IPS-18c (cell line): ENCODE measurements around the gene ITGB2.

Source experiments
- H3K4me3 ChIP-seq: 2 replicates; pipeline ENCODE4 v1.7.0; 2013; ENCODE audit warnings: low read depth, mild to moderate bottlenecking, low read length, moderate library complexity; ENCODE audit not compliant: insufficient read depth
- H3K9me3 ChIP-seq: one replicate; pipeline ENCODE4 v1.6.1; 2013; ENCODE audit warnings: mild to moderate bottlenecking, low read length, moderate library complexity; ENCODE audit not compliant: control insufficient read depth, insufficient read depth

Gene ITGB2

DNA sequence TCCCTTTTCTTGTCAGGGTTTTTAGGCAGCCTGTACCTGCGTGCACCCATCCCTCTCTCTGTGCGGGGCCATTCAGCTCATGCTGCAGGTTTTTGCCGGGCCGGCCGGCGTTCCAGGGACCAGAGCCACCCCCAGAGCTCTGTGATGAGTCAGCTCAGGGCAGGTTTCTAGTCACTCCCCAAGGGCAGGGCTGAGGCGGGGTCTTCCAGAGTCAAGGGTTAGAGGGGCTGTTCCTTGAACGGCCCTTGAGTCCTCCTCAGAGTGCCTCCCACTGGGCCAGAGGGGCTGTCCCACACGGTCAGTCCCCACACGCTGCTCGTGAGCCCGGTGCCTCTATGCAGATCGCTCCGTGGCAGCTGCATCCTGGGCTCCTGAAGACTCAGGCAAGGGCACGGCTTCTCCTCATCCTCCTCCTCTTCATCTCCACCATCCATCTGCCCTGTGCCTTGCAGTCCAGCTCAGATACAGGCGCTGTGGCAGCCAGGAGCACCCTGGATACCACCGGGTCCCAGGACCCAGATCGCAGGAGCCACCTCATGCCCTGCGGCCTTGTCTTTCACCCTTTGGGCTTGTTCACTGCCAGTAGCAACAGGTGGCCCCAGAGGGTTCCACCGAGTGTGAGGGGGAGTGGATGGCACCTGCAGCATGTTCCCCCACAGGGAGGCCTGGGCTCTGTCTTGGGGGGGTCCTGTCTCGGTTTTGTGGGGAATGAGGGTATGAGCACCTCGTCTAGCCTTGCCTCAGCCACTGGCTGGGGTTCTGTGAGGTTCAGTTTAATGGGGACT is 36.5 kb upstream of the ITGB2 start:
- Histone ChIP-seq H3K4me3 (no peak overlapping the region), H3K9me3 (peaks cover 2% of the 10 kb centered on the region)

DNA sequence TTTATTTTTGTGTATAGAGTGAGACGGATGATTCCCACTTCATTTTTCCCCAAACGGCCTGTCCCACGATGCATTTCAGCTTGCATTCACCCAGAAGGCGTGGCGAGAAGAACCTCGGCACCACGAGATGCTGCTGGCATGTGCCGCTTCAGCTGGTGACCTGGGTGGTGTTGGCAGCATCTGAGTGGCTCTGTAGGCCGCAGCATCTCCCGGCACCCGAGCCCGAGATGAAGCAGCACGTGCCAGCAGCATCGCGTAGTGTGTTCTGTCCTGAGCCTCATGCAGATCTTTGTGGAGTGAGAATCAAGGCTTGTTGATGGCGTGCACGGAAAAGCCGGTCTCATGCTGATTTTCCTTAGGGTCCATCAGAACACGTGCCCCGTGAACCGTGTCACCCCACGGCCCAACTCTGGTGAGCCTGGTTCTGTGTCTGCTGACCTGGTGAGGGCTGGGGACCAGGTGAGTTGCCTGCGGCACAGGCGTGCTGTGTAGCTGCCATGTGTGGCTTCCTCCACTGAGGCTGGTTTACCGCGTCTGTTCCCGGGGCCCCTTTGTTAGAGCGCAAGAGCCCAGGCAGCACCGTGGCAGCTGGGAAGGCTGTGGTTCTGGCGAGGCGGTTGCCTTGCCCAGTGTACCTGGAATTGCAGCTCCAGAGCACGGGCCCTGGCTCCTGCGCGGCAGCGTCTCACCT is 35.8 kb upstream of the ITGB2 start:
- no peak overlapping the region for H3K4me3 ChIP-seq
- H3K9me3 ChIP-seq = peaks cover 2% of the 10 kb centered on the region

DNA sequence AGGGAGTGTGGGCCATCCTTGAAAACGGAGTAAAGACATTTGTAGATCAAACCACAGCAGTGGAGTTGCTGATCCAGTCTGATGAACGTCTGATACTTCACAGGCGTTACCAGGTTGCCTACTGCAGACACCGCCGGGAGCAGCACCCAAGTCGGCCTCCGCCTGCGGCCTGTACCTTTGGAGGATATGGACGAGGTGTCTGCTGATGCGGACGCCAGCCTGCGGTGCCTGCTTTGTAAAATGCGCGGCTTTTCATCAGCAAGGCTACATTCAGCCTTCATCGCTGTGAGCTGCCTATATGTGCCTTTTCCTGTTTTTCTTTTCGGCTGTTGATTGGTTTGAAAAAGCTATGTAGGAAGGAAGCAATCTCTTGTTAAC is 35.1 kb upstream of the ITGB2 start:
- Histone ChIP-seq H3K4me3 (no peak overlapping the region), H3K9me3 (peaks cover 2% of the 10 kb centered on the region)

DNA sequence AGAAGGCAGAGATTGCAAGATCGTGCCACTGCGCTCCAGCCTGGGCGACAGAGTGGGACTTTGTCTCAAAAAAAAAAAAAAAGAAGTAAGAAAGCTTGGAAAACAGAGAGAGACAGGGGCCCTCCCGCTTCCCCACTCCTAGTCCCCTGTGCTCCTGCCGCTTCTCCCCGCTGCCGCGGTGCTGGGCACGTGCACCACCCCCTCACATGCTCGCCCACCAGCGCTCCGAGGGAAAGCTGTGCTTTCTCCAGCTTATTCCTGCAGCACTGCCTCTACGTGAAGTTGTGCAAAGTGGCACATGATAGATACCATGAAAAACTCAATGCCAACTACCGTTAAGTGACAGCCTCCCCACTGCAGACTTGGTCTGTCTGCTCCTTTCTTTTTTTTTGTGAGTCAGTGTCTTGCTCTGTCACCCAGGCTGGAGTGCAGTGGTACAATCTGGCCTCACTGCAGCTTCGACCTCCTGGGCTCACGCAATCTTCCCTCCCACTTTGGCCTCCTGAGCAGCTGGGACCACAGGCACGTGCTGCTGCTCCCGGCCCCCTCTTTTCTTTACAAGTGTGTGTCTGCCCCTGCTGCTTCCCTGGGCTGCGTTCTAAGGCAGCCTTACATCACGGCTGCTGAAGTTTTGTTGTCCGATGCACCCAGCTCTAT is 34.6 kb upstream of the ITGB2 start:
- Histone ChIP-seq H3K4me3 (no peak overlapping the region), H3K9me3 (peaks cover 2% of the 10 kb centered on the region)

DNA sequence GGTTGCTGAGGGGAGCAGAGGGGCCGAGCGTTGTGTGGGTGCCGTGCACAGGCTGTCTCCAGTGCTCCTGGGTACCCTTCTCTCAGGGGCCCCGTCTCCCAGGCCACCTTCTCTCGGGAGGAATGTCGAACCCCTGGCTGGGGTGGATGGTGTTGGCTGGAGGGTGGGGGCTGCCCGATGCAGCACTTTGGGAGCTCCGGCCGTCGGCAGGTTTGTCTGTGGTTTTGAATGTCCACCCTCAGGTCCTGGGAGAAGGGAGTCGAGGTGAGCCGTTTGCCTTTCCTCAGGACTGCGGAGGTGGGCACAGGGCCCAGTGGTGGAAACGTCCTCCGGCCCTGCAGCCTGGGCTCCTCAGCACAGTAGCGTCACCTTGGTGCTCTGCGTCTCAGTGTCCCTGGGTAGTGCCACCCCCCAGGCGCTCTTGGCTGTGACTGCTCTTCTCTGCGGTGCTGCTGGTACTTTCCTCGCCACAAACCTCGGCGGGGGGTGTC is 33.6 kb upstream of the ITGB2 start:
- Histone ChIP-seq H3K9me3 (peaks cover 2% of the 10 kb centered on the region), H3K4me3 (no peak overlapping the region)

DNA sequence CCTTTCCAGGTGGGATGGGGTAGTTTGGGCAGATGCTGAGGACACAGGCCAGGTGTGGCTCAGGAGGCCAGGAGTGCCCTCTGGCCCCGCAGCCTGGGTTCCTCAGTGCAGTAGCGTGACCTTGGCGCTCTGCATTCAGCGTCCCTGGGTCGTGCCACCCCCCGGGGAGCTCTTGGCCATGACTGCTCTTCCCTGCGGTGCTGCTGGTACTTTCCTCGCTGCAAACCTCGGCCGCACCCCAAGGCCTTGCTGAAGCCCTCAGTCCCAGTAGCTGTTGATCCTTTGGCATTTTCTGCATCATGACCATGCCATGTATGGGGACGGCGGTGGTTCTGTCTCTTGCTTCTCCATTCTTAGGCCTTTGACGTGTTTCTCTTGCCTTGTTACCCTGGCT is 32.9 kb upstream of the ITGB2 start:
- H3K4me3 ChIP-seq = no peak overlapping the region
- peaks cover 2% of the 10 kb centered on the region for H3K9me3 ChIP-seq

DNA sequence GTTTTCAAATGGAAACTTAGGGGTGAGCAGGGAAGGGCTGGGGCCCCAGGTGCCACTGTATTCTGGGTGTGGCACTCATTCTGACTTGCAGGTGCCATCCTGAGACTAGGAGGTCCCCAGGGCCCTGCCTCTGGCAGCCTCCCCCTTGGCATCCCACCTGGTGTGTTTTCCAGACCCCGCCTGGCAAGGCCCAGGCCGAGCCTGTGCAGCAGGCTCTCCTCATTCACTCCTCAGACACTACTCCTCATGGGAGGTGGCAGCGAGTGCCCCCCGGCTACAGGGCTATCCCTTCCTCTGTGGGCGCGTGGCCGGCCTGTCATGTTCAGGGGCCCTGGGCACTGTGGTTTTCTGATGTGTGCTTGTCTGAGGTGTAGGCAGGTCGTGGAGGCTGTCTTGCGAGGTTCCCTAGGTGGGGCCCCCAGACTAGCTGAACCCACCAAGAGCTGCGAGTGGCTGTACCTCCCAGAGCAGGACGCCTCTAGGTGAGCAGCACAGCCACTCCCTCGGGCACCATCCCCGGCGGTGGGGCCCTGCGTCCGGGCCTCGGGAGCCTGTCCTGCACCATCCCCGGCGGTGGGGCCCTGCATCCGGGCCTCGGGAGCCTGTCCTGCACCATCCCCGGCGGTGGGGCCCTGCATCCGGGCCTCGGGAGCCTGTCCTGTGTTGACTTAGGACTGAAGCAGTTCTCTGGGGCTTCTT is 32.4 kb upstream of the ITGB2 start:
- H3K9me3 ChIP-seq = peaks cover 2% of the 10 kb centered on the region
- no peak overlapping the region for H3K4me3 ChIP-seq

DNA sequence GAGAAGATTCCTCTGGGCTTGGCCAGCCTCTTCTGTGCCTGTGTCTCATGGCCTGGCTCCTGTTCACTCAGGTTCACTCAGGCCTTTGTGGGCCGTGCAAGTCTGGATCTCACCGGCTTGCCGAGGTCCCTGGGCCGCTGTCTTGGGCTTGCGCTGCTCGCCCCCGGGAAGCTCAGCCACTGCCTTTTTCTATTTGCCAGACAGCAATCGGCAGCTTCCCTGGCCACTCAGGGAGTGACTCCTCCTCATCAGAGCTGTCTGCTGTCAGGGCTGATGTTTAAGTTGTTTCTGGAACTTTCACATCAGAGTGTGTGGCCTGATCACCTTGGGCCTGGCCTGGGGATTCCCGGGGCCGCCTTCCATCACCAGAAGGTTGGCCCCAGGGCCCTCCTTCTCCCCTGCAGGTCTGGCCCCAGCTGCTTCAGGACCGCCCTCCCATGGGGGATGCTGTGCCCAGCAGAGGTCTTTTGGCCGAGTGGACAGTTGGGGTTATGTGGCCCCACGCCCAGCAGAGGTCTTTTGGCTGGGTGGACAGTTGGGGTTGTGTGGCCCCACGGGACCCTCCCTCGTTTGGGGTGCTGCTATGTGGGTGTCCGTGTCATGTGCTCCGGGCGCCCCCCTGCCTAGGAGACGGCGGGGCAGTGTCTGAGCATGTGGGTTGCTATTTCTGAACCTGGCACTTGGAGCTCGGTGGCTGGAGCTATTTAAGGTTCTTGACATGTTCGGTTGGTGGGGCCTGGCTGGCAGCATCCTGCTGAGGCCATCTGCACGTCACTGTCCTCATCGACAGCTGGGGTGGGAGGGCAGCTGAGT is 31.6 kb upstream of the ITGB2 start:
- H3K4me3 ChIP-seq = no peak overlapping the region
- H3K9me3 ChIP-seq = no peaks in the 10 kb centered on the region

DNA sequence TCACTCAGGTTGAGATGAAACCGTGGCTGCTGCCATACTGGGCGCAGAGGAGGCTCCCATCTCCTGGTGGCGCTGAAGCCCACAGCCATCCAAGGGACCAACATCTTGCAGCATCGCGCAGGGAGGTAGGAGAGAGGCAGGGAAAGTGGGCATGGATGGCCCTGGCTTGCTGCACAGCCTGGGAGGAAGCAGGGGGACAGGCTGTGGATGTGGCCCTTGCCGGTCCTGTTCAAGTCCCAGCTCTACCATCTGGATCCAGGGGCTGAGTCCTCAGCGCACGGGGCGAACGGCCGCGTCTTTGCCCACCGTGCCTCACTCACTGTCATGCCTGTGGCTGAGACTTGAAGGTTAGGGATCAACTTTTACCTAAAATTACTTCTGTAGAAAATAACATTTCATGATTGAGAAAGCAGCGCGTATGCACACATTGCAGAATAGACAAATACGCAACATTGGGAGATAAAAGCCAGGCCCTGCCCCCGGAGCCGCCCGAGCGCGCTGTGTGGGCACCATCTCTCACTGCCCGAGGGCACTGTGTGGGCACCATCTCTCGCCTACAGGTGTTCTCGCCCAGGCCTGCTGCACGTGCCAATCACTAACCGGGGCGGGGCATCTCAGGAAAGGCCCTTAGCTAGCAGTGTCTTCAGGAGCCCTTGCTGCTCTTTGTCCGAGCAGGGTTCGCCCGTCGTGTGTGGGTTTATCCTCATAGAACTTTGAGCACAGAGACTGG is 30.7 kb upstream of the ITGB2 start:
- no peaks in the 10 kb centered on the region for H3K9me3 ChIP-seq

DNA sequence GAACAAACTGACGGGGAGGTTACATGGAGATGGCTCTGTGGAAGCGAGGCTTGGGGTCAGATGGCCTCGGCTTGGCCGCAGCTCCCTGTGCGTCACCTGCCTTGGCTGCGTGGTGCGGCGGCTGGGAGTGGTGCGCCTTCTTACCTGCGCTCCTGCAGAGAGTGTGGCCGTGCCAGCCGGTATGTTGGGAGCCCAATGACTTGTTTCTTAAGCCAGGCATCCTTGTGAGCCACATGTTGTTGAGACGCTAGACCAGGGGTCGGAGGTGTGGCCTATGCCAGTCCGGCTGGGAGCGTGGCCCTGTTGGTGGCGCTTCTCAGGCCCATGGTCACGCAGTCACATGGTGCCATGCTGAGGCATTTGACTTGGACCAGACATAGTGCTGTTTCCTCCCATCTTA is 29.7 kb upstream of the ITGB2 start:
- H3K4me3 ChIP-seq = no peak overlapping the region

More for the DNA sequence above, 30.7 kb upstream of the ITGB2 start:
- H3K4me3 ChIP-seq = no peak overlapping the region

DNA sequence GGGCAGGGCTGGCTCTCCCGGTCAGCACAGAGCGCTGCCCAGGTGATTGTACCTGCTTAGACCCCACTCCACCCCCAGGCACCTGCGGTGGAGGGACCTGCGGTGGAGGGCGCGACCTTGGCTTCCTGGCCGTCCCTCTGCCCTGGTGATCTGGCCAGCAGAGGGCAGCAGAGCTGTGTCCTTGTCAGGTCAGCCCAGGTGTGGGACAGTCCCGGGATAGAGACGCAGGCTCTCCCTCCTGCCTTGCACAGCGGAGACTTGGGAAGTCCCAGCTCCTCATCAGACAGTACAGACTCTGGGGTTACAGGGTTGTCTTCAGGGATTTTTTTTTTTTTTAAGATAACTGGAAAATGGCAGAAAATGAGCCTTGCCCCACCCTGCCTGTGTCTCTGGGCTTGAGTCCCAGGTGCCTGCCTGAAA is 29.1 kb upstream of the ITGB2 start:
- no peak overlapping the region for H3K4me3 ChIP-seq
- no peaks in the 10 kb centered on the region for H3K9me3 ChIP-seq

More for the DNA sequence above, 29.7 kb upstream of the ITGB2 start:
- no peaks in the 10 kb centered on the region for H3K9me3 ChIP-seq

DNA sequence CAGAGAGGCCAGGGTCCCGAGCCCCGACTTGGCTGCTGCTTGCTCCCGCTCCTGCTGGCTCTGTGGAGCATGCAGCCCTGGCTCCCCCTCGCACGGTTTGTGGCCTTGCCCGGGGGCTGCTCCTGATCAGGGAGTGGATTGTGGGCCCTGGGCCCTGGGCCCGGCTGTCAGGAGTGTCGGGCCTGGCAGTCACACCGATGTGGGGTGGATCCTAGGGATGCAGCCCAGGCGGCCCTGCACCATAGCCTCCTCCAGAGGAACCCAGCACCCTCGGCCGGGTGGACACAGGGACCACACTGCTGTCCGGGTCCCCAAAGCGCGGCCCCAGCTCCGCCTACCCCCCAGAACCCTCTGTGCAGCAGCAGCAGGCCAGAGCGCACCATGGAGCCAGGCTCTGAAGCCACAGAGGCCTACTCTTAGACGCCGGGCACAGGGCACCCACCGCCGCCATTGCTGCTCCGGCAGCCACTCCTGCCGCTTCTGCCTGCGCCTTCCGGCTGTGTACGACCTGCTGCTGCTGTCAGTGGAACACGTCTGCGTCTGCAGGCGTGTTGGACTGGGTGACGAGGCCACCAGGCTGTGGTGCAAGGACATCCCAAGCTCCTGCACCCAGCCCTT is 28.6 kb upstream of the ITGB2 start:
- Histone ChIP-seq H3K4me3 (no peak overlapping the region), H3K9me3 (no peaks in the 10 kb centered on the region)

DNA sequence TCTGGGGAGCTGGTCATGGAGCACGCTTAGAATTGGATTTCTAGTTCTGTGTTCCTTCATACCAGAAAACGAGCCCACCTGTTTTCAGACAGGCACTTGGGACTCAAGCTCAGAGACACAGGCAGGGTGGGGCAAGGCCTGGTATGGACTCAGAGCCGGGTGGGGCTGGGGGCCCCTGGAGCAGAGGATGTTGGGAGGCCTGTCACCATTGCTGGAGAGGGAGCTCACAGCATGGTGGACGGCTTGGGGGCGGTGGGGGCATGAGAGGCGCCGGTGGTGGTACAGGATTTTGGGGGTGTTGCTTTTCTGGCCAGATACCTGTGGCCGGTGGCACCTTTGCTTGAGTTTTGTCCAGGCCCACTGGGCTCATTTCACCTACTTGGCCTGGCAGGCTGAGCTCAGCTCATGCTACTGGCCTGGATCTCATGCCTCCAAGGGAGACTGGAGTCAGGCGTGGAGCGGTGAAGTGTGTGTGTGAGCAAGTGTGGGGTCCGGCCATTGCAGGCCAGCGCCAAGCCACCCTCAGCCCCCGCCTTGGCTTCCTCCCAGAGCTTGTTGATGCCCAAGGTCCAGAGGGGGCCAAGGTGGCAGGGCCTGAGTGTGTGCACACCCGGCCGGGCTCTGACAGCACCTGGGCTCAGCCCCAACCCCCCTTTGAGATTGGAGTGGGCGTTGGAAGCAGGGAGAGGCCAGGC is 27.9 kb upstream of the ITGB2 start:
- no peaks in the 10 kb centered on the region for H3K9me3 ChIP-seq
- no peak overlapping the region for H3K4me3 ChIP-seq

DNA sequence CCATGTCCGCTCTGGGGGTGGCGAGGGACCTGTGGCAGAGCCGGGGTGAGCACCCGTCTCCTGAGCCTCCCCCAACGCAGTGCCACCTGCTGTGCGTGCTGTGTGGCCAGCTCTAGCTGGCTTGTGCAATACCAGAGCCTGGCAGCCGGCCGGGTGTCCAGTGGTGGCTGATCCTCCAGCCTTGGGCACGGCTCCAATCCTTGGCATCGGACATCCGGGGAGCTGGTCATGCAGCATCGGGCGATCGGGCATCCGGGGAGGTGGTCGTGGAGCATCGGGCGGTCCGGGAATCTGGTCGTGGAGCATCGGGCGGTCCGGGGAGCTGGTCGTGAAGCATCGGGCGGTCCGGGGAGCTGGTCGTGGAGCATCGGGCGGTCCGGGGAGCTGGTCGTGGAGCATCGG is 27.2 kb upstream of the ITGB2 start:
- Histone ChIP-seq H3K9me3 (no peaks in the 10 kb centered on the region), H3K4me3 (no peak overlapping the region)

DNA sequence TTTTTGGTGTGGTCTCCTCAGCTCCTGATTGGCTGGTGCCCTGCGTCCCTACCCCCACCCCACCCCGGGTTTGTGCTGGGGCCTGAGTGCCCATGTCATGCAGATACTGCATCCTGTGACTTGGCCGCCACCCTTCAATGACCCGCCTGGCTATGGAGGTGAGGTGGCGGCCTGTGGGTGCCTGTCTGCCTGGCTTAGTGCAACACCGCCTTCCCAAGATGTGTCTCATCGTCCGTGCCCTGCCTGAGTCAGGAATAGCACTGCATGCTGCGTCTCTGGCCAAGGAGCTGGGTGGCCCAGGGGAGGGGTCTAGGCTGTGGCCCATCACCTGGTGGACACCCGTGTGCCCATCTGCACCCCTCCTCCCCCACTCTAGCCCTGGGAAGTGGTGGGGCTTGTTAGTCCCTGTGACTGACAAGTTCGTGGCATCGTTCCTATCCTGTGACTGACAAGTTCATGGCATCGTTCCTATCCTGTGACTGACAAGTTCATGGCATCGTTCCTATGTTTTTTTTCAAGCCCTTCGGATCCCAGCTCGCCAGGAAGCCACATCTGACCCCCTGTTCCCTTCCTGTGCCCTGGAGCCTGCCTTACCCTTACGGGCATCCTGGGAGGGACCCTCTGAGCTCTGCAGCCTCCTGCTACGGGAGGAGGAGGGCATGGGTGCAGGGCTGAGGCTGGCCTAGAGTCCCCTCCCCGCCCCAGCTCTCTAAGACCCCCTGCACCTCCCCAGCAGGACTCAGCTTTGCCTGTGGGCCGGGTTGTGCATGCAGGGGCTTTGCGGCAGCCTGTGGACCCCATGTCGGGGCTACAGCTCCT is 26.6 kb upstream of the ITGB2 start:
- H3K9me3 ChIP-seq = no peaks in the 10 kb centered on the region
- H3K4me3 ChIP-seq = no peak overlapping the region
